ENCODE measurements around the gene BICC1. TPM values are rescaled to one million over a fixed set of nuclear protein-coding genes. Genes with fewer than 3 reads are reported as not detected.

The BICC1 gene
- total RNA-seq, 1 donor, result 210 TPM

GRCh38 chr10:58734664-58735063 lies 222.0 kb downstream of the BICC1 start:
- TF ChIP-seq, protein P1, sequence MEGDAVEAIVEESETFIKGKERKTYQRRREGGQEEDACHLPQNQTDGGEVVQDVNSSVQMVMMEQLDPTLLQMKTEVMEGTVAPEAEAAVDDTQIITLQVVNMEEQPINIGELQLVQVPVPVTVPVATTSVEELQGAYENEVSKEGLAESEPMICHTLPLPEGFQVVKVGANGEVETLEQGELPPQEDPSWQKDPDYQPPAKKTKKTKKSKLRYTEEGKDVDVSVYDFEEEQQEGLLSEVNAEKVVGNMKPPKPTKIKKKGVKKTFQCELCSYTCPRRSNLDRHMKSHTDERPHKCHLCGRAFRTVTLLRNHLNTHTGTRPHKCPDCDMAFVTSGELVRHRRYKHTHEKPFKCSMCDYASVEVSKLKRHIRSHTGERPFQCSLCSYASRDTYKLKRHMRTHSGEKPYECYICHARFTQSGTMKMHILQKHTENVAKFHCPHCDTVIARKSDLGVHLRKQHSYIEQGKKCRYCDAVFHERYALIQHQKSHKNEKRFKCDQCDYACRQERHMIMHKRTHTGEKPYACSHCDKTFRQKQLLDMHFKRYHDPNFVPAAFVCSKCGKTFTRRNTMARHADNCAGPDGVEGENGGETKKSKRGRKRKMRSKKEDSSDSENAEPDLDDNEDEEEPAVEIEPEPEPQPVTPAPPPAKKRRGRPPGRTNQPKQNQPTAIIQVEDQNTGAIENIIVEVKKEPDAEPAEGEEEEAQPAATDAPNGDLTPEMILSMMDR (IDR thresholded peaks at IDR 0.05; ENCODE audit: extremely low read depth, low read depth, low read length), result no peak
- peaks cover 55% of the 10 kb centered on the region for H3K79me2 ChIP-seq (ENCODE audit: insufficient read depth, low read length)
- H3K4me3 ChIP-seq (ENCODE audit: insufficient read depth, low read length), result no peak overlapping the region
- no peaks in the 10 kb centered on the region for H3K27me3 ChIP-seq (ENCODE audit: insufficient read depth, low read length)
- peaks cover 8% of the 10 kb centered on the region for H3K36me3 ChIP-seq (ENCODE audit: insufficient read depth, low read length)
- H4K20me1 ChIP-seq (ENCODE audit: insufficient read depth, low read length), result peaks cover 6% of the 10 kb centered on the region
- no peak for DNase-seq (ENCODE audit: insufficient read length, low spot score, missing footprints)
- H3K9me3 ChIP-seq (ENCODE audit: low read depth, low read length), result peaks cover 4% of the 10 kb centered on the region
- H3K27ac ChIP-seq (ENCODE audit: low read depth, low read length), result peak overlapping the region; percentile 45
- H2AFZ ChIP-seq (ENCODE audit: low read length), result no peak overlapping the region
- H3K4me1 ChIP-seq (ENCODE audit: insufficient read depth, low read length), result peaks cover 22% of the 10 kb centered on the region
- H3K4me2 ChIP-seq (ENCODE audit: insufficient read depth, low read length), result peak overlapping the region; percentile 38

- no peak overlapping the region for H3K4me3 ChIP-seq (ENCODE audit: insufficient read depth, low read length)
- H4K20me1 ChIP-seq (ENCODE audit: insufficient read depth, low read length), result peaks cover 10% of the 10 kb centered on the region
- no peak overlapping the region for H3K27ac ChIP-seq (ENCODE audit: low read depth, low read length)
- H3K4me1 ChIP-seq (ENCODE audit: insufficient read depth, low read length), result peaks cover 22% of the 10 kb centered on the region
- H2AFZ ChIP-seq (ENCODE audit: low read length), result no peak overlapping the region
- no peak for DNase-seq (ENCODE audit: insufficient read length, low spot score, missing footprints)
- no peak overlapping the region for H3K4me2 ChIP-seq (ENCODE audit: insufficient read depth, low read length)
- TF ChIP-seq, protein P1 (IDR thresholded peaks at IDR 0.05; ENCODE audit: extremely low read depth, low read depth, low read length), result no peak
- peaks cover 4% of the 10 kb centered on the region for H3K9me3 ChIP-seq (ENCODE audit: low read depth, low read length)
- peaks cover 7% of the 10 kb centered on the region for H3K36me3 ChIP-seq (ENCODE audit: insufficient read depth, low read length)
- H3K27me3 ChIP-seq (ENCODE audit: insufficient read depth, low read length), result no peaks in the 10 kb centered on the region
- peaks cover 56% of the 10 kb centered on the region for H3K79me2 ChIP-seq (ENCODE audit: insufficient read depth, low read length)
These were observed 222.4 kb downstream of the BICC1 start for GRCh38 chr10:58735087-58735486.

DNA sequence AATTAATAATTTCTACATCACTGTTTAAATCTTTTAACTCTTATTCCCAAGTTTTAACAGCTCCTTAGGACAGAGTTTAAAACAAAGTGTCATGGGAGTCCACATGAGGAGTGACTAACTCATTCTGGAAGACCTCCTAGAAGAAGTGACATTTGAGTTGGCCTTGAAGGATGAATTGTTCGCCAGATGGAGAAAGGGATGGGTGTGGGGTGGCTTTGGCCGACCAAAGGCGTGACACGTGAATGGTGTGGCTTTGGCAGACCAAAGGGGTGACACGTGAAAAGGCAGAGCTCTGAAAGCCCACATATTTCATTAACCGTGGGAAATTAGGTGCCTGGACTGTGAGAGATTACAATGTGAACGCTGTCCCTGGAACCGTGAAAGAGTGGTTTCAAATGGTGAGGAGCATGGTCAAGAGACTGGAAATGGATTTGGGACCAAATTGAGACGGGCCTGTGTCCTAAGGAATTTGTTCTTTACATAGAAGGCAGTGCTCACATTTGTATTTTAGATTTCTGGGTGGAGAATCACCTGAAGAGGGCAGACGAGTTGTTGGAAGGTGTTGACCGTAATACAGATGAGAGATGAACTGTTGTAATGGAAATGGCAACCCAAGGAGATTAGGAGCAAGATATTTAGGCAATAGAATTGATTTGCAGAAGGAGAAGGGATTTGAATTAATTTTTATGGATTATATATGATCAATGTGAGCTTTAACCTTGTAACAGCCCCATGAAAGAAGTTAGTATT lies 228.1 kb downstream of the BICC1 start:
- no peak for DNase-seq (ENCODE audit: insufficient read length, low spot score, missing footprints)
- H3K27me3 ChIP-seq (ENCODE audit: insufficient read depth, low read length), result no peaks in the 10 kb centered on the region
- H4K20me1 ChIP-seq (ENCODE audit: insufficient read depth, low read length), result peaks cover 6% of the 10 kb centered on the region
- H3K27ac ChIP-seq (ENCODE audit: low read depth, low read length), result no peak overlapping the region
- H3K4me2 ChIP-seq (ENCODE audit: insufficient read depth, low read length), result no peak overlapping the region
- H3K79me2 ChIP-seq (ENCODE audit: insufficient read depth, low read length), result peaks cover 52% of the 10 kb centered on the region
- H2AFZ ChIP-seq (ENCODE audit: low read length), result no peak overlapping the region
- no peaks in the 10 kb centered on the region for H3K9me3 ChIP-seq (ENCODE audit: low read depth, low read length)
- no peaks in the 10 kb centered on the region for H3K36me3 ChIP-seq (ENCODE audit: insufficient read depth, low read length)
- peaks cover 8% of the 10 kb centered on the region for H3K4me1 ChIP-seq (ENCODE audit: insufficient read depth, low read length)
- TF ChIP-seq, protein P1 (IDR thresholded peaks at IDR 0.05; ENCODE audit: extremely low read depth, low read depth, low read length), result no peak
- no peak overlapping the region for H3K4me3 ChIP-seq (ENCODE audit: insufficient read depth, low read length)

DNA sequence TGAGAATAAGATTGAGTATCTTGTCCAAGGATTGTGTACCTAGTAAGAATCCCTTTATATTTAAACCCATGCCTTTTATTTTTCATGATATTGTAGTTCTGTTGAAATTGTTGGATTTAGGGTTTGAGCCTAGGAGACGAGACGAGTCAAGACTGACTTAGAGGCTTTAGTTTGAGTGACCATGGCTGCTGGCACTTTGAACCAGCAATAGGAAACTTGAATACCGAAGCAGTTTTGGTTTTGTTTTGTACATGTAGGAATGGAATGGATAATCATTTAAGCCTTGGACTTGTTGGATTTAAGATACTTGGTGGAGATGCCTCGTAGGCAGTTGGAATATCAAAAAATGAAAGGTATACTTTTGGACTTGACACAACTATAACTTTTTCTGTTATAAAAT lies 229.0 kb downstream of the BICC1 start:
- DNase-seq (ENCODE audit: insufficient read length, low spot score, missing footprints), result no peak
- Histone ChIP-seq H3K27ac (ENCODE audit: low read depth, low read length) (peak overlapping the region; percentile 7), H3K4me2 (ENCODE audit: insufficient read depth, low read length) (peak overlapping the region; percentile 47)

More for the DNA sequence above, 229.0 kb downstream of the BICC1 start:
- Histone ChIP-seq H3K4me1 (ENCODE audit: insufficient read depth, low read length) (peaks cover 8% of the 10 kb centered on the region), H3K36me3 (ENCODE audit: insufficient read depth, low read length) (no peaks in the 10 kb centered on the region), H3K9me3 (ENCODE audit: low read depth, low read length) (no peaks in the 10 kb centered on the region), H3K79me2 (ENCODE audit: insufficient read depth, low read length) (peaks cover 55% of the 10 kb centered on the region), H2AFZ (ENCODE audit: low read length) (no peak overlapping the region), H3K27me3 (ENCODE audit: insufficient read depth, low read length) (no peaks in the 10 kb centered on the region), H3K4me3 (ENCODE audit: insufficient read depth, low read length) (no peak overlapping the region), H4K20me1 (ENCODE audit: insufficient read depth, low read length) (peaks cover 11% of the 10 kb centered on the region)
- TF ChIP-seq, protein P1 (IDR thresholded peaks at IDR 0.05; ENCODE audit: extremely low read depth, low read depth, low read length), result no peak

Data from osteoblast (primary cell).